Activated naive CD4-positive, alpha-beta T cell treated with anti-CD3 and anti-CD28 coated beads, Interleukin-2, amount 50 U/mL, for 16 hours (primary cell): ENCODE data around the gene SNRPD2.
"Not testable (repeated sequence)": the region's sequence is repeated elsewhere in the genome, so short reads cannot be mapped to it uniquely, and the experiment has no call there.

Experiments
- DNase-seq: peaks from one replicate; pipeline ENCODE4 v3.0.0-alpha.2; 2020

Gene SNRPD2

GRCh38 chr19:45691516-45692186 is at the start of gene SNRPD2:
Gene SNRPD2 (minus strand): TSS chr19:45691953. CDS start chr19:45691888, 65 bp downstream.
- DNase-seq = peak; percentile 90

- no peak for DNase-seq
Measured at GRCh38 chr19:45739498-45740439, 48.0 kb upstream of the SNRPD2 start.

- no peak for DNase-seq
Measured at GRCh38 chr19:45733160-45733810, 41.5 kb upstream of the SNRPD2 start, which contains the start of gene MEIOSIN. Gene MEIOSIN (plus strand): TSS chr19:45733439. CDS start chr19:45735377, 1,938 bp downstream.

GRCh38 chr19:45730368-45731288 is 38.9 kb upstream of the SNRPD2 start, which contains the start of gene FBXO46:
Gene FBXO46 (minus strand): TSS chr19:45730896. CDS start chr19:45713495, 17,401 bp downstream.
- peak; percentile 94 for DNase-seq

GRCh38 chr19:45729800-45730290 is 38.1 kb upstream of the SNRPD2 start:
- no peak for DNase-seq

- not testable (repeated sequence) for DNase-seq
Measured at GRCh38 chr19:45728683-45729082, 36.9 kb upstream of the SNRPD2 start.

GRCh38 chr19:45720065-45720464 is 28.3 kb upstream of the SNRPD2 start:
- DNase-seq = not testable (repeated sequence)

GRCh38 chr19:45717983-45718650 is 26.4 kb upstream of the SNRPD2 start:
- no peak for DNase-seq

GRCh38 chr19:45717131-45717982 is 25.6 kb upstream of the SNRPD2 start:
- peak; percentile 96 for DNase-seq

- DNase-seq = no peak
Measured at GRCh38 chr19:45716359-45717130, 24.8 kb upstream of the SNRPD2 start.

- DNase-seq = no peak
Measured at GRCh38 chr19:45715139-45715538, 23.4 kb upstream of the SNRPD2 start.

- DNase-seq = no peak
Measured at GRCh38 chr19:45713141-45713540, 21.4 kb upstream of the SNRPD2 start.

GRCh38 chr19:45712699-45713067 is 20.9 kb upstream of the SNRPD2 start:
- DNase-seq = no peak

- no peak for DNase-seq
Measured at GRCh38 chr19:45711851-45712698, 20.3 kb upstream of the SNRPD2 start.

GRCh38 chr19:45710356-45711130 is 18.8 kb upstream of the SNRPD2 start:
- no peak for DNase-seq

GRCh38 chr19:45705710-45706415 is 14.1 kb upstream of the SNRPD2 start:
- DNase-seq = no peak

GRCh38 chr19:45705115-45705514 is 13.4 kb upstream of the SNRPD2 start:
- no peak for DNase-seq
